ENCODE results near the gene POMT1. TPM values are rescaled to one million over a fixed set of nuclear protein-coding genes. Genes with fewer than 3 reads are reported as not detected.

Gene POMT1
- total RNA-seq, 4 donors from 2014 or later = 14.6 to 27.8 (median 18.4) TPM

DNA sequence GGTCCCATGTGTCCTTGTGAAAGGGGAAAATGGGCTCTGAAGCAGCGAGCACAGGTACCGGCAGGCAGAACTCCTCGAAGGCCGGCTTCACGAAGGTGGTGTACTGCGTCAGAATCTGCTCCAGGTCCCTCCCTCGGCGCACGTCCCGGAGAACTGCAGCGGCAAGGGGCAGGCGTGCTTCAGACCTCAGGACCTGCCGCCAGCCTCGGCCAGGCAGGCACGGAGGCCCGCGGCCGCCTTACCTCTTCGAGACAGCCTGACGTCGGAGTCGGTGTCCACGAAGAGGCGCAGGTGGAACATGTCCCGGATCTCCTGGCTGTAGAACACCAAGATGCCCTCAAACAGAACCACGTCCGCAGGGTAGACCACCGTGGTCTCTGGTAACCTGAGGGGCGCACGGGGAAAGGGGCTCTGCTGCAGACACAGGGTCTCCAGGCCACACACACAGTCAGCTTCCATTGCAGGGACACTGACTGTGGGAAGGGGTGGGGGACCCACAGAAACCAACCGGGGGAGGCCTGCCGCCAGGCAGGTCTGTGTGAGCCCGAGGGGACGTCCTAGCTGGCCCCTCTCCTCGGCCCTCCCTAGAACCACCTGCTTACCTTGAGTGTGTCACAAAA is 26.3 kb downstream of the POMT1 start:
- Histone ChIP-seq H3K4me3 (no peak overlapping the region), H3K4me1 (peaks cover 7 to 23% (median 12%) of the 10 kb centered on the region in 3 donors), H3K9me3 (no peaks in the 10 kb centered on the region), H3K27me3 (no peaks in the 10 kb centered on the region), H3K27ac (no peak overlapping the region), H3K36me3 (peaks cover 21 to 60% (median 37%) of the 10 kb centered on the region in 3 donors)
- intact Hi-C loops (cut with DNase I) = loop anchor here (10.0 kb wide), 1 partner anchor 216 kb away; the partner anchor contains the start of gene RAPGEF1
- TF ChIP-seq, protein P1, sequence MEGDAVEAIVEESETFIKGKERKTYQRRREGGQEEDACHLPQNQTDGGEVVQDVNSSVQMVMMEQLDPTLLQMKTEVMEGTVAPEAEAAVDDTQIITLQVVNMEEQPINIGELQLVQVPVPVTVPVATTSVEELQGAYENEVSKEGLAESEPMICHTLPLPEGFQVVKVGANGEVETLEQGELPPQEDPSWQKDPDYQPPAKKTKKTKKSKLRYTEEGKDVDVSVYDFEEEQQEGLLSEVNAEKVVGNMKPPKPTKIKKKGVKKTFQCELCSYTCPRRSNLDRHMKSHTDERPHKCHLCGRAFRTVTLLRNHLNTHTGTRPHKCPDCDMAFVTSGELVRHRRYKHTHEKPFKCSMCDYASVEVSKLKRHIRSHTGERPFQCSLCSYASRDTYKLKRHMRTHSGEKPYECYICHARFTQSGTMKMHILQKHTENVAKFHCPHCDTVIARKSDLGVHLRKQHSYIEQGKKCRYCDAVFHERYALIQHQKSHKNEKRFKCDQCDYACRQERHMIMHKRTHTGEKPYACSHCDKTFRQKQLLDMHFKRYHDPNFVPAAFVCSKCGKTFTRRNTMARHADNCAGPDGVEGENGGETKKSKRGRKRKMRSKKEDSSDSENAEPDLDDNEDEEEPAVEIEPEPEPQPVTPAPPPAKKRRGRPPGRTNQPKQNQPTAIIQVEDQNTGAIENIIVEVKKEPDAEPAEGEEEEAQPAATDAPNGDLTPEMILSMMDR (IDR thresholded peaks at IDR 0.05) = no peak
- no peak for TF ChIP-seq POLR2A (IDR thresholded peaks at IDR 0.05)
- 91 to 93% methylated on average over 13 to 14 of the region's 35 CpGs for WGBS, 2 donors
- DNase-seq = no peak

DNA sequence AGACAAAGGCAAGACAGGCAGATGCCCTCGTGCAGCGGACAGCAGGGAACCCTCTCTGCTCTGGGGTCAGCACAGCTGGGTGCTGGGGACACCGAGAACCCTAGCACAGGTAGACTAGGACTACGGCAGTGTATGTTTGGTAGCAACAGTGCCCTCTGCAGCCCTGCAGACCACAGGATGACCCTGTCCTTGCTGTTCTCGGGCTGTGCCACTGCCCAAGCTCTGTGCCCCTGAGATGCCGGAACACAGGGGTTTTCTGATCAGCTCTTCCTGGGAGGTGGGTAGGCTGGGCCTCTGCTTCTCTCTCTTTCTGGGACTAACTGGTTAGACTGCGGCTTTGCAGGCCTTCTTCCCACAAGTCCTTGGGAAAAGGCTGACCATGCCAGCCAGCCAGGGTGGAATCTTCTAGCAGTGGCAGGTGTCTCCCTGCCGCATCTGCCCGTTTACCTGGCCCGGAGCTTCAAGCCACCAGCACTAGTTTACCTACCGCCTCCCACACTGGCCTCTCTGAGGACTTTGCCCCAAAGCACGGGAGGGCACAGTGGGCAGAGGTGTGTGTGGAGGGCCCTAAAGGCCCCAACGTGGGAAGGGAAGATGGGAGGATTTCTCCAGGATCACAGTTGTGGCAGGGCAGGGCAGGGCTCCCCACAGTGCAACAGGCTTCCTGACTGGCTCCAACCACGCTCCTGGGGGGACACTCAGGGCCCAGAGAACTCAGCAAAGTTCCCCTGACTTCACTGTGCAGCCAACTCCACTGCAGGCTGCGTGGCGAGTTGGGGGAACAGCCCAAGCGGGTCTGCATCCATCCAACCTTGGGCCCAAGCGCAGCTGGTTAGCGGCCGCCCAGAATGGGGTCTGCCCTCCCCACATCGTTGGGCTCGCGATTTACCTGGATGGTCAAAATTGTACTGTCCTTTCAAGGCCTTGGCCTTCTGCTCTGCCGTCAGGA is 27.2 kb downstream of the POMT1 start:
- Histone ChIP-seq H3K27me3 (no peaks in the 10 kb centered on the region), H3K4me3 (peak overlapping the region; percentile 63 to 99 (median 90)), H3K4me1 (peaks cover 7 to 23% (median 12%) of the 10 kb centered on the region in 3 donors), H3K9me3 (no peaks in the 10 kb centered on the region), H3K36me3 (peaks cover 18 to 51% (median 30%) of the 10 kb centered on the region in 3 donors), H3K27ac (peak overlapping the region; percentile 85 to 90 (median 87))
- no peak for TF ChIP-seq POLR2A (IDR thresholded peaks at IDR 0.05)
- TF ChIP-seq, protein P1 (IDR thresholded peaks at IDR 0.05) = no peak
- intact Hi-C loops (cut with DNase I) = loop anchor here (10.0 kb wide), 1 partner anchor 215 kb away; the partner anchor contains the start of gene RAPGEF1
- 64 to 90% methylated on average over 2 to 7 of the region's 24 CpGs for WGBS, 2 donors
- no peak for DNase-seq

DNA sequence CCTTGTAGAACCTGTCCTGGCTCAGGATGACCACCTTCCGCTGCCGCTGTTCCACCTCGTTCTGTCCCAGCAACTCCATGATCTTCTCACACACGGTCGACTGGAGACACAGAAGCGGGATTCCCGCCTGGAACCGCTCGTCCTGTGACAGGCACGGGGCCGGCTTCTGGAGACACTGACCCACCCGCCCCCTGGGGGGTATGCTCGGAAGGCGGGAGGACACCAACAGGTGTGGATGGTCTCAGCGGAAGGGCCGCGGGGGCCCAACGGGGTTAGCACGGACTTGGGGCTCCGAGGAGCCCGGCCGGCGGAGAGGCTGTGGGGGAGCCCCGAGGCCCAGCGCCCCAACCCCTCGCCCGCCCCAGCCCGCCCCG is 27.8 kb downstream of the POMT1 start:
- no CpG with 5 or more reads among the region's 29 CpGs for WGBS, 2 donors
- Histone ChIP-seq H3K4me1 (peaks cover 7 to 23% (median 12%) of the 10 kb centered on the region in 3 donors), H3K36me3 (peaks cover 13 to 44% (median 24%) of the 10 kb centered on the region in 3 donors), H3K4me3 (peak overlapping the region; percentile 63 to 99 (median 90)), H3K27ac (peak overlapping the region; percentile 85 to 90 (median 87)), H3K27me3 (no peaks in the 10 kb centered on the region), H3K9me3 (no peaks in the 10 kb centered on the region)
- intact Hi-C loops (cut with DNase I) = no loop called here
- no peak for DNase-seq
- no peak for TF ChIP-seq POLR2A (IDR thresholded peaks at IDR 0.05)
- TF ChIP-seq, protein P1 (IDR thresholded peaks at IDR 0.05) = peak in 1 of 6 experiments; percentile 5

DNA sequence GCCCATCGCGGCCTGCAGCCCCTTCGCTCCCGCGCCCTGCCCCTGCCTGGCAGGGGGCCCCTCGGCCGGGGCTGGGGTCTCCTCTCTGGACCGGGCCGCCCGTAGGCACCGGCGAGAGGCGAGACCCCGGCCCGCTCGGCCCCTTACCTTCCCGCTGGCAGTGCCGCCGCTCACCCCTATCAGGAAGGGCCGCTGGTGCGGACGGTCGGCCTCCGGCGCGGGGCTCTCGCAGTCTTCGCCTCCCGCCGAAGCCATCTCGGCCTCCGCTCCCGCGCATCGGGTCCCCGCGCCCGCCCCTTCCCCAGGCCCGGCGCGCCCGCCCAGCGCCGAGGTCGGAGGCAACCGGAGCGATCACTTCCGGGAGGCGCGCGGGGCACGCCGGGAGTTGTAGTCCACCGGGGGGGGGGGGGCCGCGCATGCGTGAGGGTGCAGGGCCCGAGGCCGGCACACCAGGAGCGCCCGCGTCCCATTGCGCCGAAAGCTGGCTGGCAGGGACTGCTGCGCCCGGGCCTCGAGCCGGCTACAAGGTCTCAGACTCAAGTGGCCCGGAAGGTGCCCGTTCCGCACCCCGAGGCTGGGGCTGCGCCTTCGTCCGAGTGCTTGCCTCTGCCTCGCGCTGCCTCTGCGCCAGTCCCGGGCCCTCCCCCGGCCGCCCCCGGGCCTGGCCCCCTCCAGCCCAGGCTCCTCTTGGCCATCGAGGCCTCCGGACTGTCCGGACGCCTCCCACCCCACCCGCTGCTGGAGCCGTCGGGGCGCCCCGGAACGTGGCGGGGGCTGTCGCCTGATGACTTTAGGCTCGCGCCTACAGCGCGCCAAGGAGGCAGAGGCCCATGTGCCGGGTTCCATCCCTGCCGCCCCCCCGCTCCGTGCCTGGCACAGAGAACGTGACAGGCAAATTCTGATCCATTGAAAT is 28.5 kb downstream of the POMT1 start, which contains the start of gene UCK1:
UCK1 (minus strand) TSS at position 344 of the 913 bp plus-strand sequence; CDS start at position 255, 89 bp downstream.
- DNase-seq = no peak
- peaks cover 13 to 38% (median 24%) of the 10 kb centered on the region in 3 donors for H3K36me3 ChIP-seq
- 0% methylated on average over 9 of the region's 103 CpGs; no CpG with 5 or more reads in 1 of the 2 donors for WGBS, 2 donors
- H3K4me3 ChIP-seq = peak within 1 kb of the TSS; percentile 63 to 99 (median 90)
- peak within 1 kb of the TSS; percentile 85 to 90 (median 87) for H3K27ac ChIP-seq
- H3K9me3 ChIP-seq = no peaks in the 10 kb centered on the region
- peak in 3 of 4 donors; percentile 39 to 54 (median 40) for TF ChIP-seq POLR2A (IDR thresholded peaks at IDR 0.05)
- TF ChIP-seq, protein P1 (IDR thresholded peaks at IDR 0.05) = peak in 2 of 6 experiments; percentile 1 to 20
- H3K4me1 ChIP-seq = peaks cover 7 to 23% (median 12%) of the 10 kb centered on the region in 3 donors
- intact Hi-C loops (cut with DNase I) = no loop called here
- H3K27me3 ChIP-seq = no peaks in the 10 kb centered on the region
